LHCN-M2 (cell line): ENCODE data around the gene PLEKHA1. TPM values are rescaled to one million over a fixed set of nuclear protein-coding genes. Genes with fewer than 3 reads are reported as not detected.

ENCODE experiments used
- DNase-seq: peaks from one replicate; pipeline ENCODE4 v3.0.0-alpha.2; 2012; ENCODE audit warnings: low read depth
- total RNA-seq: library from RNA; depleted of rRNA; stranded (reverse); fragments of >200 nt; gene quantifications from 2 replicates; pipeline ENCODE4 v1.2.3, GENCODE V29; 2014

The PLEKHA1 gene
- total RNA-seq, 1 experiment from 2014 or later, result 17.3 TPM

DNA sequence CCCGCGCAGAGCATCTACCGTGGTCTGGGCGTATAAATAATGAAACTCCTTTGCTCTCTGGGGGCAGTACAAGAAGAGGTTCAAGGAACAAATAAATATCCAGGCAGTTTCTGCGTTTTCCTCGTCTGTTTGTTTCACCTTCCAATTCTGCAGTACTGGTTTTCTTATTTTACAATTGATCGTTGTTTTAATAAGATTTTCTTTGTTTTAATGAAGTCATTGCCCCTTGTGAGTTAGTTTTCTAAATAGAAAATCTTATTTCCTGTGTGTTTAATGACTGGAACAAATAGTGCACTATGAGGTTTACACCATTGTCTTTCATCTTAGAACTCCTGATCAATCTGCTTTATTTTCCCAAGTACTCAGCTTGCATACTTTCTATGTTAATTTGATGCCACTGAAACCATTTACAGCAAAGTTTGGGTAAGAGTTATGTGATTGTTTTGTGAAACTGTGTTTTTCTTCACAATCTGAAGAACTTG lies 1.2 kb downstream of the PLEKHA1 start:
- no peak for DNase-seq

GRCh38 chr10:122376364-122376961 lies 2.0 kb downstream of the PLEKHA1 start:
- no peak for DNase-seq

DNA sequence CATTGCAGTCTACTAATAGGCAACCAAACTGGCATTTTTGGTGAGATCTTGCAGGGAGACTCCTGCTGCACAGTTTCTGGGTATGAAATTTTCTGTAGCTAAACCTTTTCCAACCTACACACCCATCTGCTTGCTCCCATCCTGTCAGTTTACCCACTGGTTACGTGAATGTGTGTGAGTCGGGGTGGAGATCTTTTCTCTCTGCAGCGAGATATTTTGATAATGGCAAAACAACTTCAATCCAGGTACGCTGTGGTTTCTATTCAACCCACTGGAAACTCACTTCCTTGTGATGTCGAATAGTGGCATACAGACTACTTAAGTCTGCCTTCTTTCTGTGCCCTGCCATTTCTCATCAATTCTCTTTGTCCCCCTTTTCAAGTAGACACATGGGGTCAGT lies 4.5 kb downstream of the PLEKHA1 start:
- no peak for DNase-seq

DNA sequence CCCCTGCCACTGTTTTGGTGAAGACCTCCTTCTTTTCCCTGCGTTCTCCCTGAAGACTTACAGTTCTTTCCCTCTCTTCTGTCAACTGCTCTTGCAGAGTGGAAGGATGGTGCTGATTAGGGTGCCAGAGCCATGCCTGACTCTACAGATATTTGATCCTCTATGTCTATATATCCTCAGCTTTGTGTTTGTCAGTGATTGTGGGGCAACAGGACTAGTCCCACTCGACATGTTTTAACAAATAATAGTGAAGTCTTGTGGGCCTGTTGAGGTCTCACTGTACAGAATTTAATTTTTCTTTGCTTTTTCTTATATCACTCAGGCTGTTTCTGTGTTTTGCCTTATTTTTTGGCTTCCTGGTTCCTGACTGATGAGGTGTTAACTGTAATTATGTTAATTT lies 5.0 kb downstream of the PLEKHA1 start:
- DNase-seq, result no peak

- no peak for DNase-seq
These were observed 6.2 kb downstream of the PLEKHA1 start for GRCh38 chr10:122380703-122381102.

DNA sequence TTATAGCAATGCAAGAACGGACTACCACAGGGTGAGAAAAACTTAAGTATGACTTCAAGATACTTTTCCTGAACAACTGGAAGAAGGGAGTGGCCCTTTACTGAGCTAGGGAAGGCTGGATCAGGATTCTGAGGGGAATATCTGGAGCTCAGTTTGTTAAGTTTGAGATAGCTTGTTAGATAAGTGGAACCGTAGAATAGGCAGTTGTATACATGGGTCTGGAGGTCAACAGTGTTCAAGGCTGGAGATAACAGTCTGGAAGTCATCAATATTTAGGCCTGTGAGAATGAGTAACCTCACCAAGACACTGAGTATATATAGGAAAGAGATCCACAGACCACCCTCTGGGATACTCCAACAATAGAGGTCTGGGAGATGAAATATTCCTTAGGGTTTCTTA lies 7.2 kb downstream of the PLEKHA1 start:
- no peak for DNase-seq

DNA sequence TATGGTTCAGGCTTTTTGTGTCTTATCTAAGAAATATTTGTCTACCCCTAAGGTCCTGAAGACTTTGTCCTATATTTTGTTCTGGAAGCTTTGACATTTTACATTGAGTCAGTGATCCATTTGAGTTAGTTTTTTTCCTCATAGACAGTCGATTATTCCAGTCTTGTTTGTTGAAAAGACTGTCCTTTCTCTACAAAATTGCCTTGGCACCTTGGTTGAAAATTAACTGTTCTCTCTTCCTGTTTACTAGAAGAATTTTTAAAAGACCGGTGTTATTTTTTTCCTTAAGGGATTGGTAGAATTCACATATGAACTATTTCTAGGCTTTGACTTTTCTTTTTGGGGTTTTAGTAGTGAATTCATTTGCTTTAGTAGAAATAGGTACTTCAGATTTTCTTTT lies 12.0 kb downstream of the PLEKHA1 start:
- DNase-seq, result no peak

DNA sequence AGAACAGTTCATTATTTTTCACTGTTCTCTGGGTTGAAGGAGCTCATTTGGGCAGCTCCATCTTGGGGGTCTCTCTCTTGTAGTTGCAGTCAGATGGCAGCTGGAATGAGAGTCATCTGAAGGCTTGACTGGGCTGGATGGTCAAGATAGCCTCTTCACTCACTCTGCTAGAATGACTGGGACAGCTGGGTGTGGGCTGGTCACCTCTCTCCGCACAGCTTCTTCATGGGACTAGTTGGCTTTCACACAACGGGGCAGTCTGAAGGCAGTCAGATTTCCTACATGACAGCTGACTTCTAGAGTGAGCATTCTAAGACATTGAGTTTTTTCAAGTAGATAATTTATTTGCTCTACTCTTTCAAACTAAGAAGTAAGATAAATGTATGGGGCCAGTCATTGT lies 13.1 kb downstream of the PLEKHA1 start:
- DNase-seq, result peak; percentile 8

DNA sequence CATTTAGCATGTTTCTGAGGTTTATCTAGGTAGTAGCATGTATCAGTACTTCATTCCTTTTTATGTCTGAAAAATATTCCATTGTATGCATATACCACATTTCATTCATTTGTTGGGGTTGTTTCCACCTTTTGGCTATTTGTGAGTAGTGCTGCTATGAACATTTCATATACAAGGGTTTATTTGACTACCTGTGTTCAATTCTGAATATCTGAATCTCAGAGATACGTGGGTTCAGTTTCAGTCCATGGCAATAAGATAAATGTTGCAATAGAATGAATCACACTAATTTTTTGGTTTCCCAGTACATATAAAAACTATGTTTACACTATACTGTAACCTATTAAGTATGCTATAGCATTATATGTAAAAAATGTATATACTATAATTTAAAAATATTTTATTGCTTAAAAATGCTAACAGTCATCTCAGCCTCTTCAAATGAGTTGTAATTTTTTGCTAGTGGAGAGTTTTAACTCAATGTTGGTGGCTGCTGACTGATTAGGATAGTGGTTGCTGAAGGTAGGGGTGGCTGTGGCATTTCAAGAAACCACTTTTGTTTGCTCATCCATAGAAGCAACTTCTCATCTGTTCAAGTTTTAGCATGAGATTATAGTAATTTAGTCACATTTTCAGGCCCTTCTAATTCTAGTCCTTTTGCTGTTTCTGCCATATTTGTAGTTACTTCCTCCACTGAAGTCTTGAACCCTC lies 13.9 kb downstream of the PLEKHA1 start:
- no peak for DNase-seq

- DNase-seq, result no peak
These were observed 15.8 kb downstream of the PLEKHA1 start for GRCh38 chr10:122390271-122390670.

DNA sequence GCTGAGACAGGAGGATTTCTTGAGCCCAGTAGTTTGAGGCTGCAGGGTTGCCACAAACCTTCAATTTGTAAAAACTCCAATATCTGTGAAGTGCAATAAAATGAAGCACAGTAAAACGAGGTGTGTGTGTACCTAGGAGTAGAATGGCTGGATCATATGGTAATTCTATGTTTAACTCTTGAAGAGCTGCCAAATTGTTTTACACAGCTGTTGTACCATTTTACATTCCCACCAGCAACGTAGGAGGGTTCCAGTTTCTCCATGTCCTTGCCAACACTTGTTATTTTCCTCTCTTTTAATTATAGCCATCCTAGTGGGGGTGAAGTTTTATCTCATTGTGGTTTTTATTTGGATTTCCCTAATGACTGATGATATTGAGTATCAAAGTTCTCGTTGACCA lies 16.2 kb downstream of the PLEKHA1 start:
- DNase-seq, result no peak

GRCh38 chr10:122391875-122392274 lies 17.4 kb downstream of the PLEKHA1 start:
- no peak for DNase-seq

GRCh38 chr10:122392835-122393234 lies 18.3 kb downstream of the PLEKHA1 start:
- DNase-seq, result no peak

- DNase-seq, result no peak
These were observed 18.8 kb downstream of the PLEKHA1 start for GRCh38 chr10:122393288-122393687.

GRCh38 chr10:122402548-122403131 lies 28.1 kb downstream of the PLEKHA1 start:
- no peak for DNase-seq

DNA sequence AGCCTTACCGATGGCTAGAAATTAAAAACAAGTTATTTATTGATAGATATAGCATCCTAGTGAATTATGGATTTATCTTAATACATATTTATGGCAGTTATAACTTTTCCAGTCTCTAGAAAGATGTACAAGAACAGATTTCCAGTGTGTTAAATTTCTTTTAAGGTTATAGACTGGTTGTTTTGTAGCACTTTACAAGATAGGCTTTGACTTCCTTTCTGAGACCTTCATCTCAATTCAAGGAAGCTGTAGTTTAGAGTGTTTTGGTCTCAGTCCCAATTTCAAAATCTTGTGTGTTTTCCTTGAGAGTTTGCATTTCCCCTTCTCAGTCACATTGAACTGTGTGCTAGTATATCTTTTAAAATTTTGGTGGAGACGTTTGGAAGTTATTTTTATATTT lies 30.1 kb downstream of the PLEKHA1 start:
- no peak for DNase-seq

DNA sequence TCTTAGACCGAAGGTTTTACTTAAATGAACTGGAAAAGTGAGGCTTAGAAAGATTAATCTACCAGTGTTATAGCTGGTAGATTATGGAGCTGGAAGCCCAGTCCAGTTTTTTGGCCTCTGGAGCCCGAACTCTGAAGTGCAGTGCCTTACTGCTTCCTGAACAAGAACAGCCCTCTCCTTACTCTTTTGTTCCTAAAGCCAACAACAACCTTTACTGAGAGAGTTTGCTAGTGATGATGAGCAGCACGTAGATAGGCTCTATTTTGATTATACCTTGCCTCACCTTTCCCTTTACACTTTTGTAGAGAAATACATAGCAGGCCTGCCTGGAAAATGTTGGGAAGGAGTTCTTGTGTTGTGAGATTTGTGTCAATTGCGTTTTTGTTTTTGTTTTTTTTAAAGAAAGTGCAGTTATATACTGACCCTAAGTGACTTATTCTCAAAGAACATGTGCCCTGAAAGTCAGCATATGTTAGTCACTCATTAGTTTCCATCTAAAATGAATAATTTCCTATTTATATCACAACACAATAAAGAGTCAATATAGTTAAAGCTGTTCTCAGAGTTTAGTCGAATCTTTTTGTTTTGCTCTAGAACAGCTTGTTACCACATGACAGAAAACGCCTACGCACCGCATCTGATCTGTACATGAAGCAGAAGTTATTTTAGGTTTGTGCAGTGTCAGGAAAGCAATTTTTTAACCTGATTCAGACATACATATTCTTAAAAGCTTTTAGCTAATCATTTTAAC lies 33.0 kb downstream of the PLEKHA1 start:
- DNase-seq, result no peak

DNA sequence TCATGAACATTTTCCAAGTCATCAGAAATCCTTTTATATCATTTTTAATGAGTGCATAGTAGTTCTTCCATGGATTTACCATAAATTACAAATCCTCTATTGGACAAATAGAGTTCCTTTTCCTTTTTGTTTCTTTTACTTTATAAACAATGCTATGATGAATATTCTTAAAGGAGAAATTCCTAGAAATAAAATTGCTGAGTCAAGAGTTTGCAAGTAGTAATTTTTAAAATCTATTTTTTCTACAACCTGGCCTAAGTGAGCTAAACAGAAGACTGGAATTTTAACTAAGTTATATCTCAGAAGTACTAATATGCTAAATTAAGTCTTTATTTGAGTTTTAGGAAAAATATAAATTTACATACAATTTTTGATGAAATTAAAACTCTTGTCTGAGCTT lies 38.8 kb downstream of the PLEKHA1 start:
- no peak for DNase-seq

DNA sequence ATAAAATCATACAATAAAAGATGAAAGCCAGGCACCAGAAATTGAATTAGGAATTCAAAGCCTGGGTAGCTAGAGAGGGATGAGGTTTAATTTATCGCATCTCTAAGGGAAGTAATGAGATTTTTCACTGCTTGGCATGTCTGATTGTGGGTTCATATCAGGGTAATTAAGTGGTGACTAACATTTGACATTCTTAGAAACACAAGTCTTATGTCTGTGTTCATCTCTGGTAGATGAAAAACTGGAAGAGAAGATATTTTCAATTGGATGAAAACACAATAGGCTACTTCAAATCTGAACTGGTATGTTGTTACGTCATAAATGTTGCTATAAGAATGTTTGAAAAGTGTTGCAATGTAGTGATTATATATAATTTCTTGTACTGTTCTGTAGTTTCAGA lies 43.2 kb downstream of the PLEKHA1 start:
- DNase-seq, result peak; percentile 4

DNA sequence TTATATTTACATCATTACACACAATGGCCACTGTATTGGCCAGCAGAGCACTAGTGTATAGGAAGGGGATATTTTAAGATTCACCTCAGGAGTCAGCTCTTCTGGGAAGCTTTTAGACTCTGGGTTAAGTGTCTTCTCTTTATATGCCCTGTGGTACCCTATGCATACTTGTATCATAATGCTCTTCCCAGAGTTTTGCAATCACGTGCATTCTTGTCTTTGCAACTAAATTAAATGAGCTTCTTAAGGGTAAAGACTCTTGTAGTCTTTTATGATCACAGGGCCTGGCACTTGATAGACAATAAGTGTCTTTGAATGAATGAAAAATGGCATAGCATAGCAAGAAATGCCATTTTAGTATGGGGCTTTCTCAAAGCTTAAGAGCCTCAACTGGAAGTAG lies 44.5 kb downstream of the PLEKHA1 start:
- DNase-seq, result no peak

DNA sequence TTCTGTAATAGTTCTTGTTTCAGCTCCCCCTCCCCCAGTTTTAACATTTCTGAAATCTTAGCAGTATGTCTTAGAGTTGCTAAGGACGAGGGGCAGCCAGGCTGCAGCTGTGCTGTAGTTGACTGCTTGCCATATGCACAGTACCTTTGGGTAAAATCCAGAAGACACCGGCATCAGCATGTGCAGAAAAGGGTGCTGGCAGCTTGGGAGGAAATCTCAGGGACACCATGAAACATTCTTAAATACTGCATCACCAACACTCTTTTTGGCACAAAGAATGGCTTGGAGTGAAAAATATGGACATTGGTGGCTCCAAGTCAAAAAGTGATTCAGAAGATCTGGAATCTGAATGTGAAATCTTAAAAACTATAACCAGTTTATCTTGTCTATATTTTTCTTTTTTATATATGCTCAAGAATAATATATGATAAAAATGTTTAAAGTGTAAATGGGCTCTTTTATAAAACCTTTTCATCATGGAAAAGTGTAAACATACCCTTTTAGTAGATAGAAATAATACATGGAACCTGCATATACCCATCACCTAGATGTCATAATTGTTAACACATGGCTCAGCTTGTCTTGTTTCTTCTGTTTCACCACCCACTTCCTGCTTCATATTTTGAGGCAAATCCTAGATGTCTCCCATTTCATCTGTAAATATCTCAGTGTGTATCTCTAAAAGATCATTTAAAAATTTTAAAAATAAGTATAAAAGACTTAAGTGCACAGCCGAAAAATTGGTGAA lies 45.5 kb downstream of the PLEKHA1 start:
- peak; percentile 57 for DNase-seq

- no peak for DNase-seq
These were observed 46.1 kb downstream of the PLEKHA1 start for GRCh38 chr10:122420624-122421007.
